HS-5 (cell line): ENCODE measurements around the gene COX5A.

Experiments
- DNase-seq: peaks from one replicate; pipeline ENCODE4 v3.0.0-alpha.2; 2012; ENCODE audit warnings: low read depth

Gene COX5A

GRCh38 chr15:74870436-74871215 lies 67.2 kb downstream of the COX5A start:
- DNase-seq = no peak
